Neural crest cell (in vitro differentiated cells): ENCODE measurements around the gene TBC1D8. TPM values are rescaled to one million over a fixed set of nuclear protein-coding genes. Genes with fewer than 3 reads are reported as not detected.
"Not testable (repeated sequence)": the region's sequence is repeated elsewhere in the genome, so short reads cannot be mapped to it uniquely, and the experiment has no call there.

Experiments used
- DNase-seq: peaks from one replicate; pipeline ENCODE4 v3.0.0; 2021; ENCODE audit warnings: low read depth, mixed read lengths, low spot score
- H3K27ac Mint-ChIP-seq: one replicate; pipeline ENCODE4 v1.8.0; 2021; ENCODE audit warnings: mild to moderate bottlenecking, mixed read lengths; ENCODE audit not compliant: unreplicated experiment
- H3K27me3 Mint-ChIP-seq: 2 replicates; pipeline ENCODE4 v1.8.0; 2021; ENCODE audit warnings: low read depth, mild to moderate bottlenecking, mixed read lengths
- H3K36me3 Mint-ChIP-seq: 2 replicates; pipeline ENCODE4 v1.8.0; 2021; ENCODE audit warnings: low read depth, mild to moderate bottlenecking, mixed read lengths
- H3K4me1 Mint-ChIP-seq: 2 replicates; pipeline ENCODE4 v1.8.0; 2021; ENCODE audit warnings: mixed read lengths
- H3K4me3 Mint-ChIP-seq: one replicate; pipeline ENCODE4 v1.8.0; 2021; ENCODE audit warnings: mild to moderate bottlenecking, mixed read lengths
- H3K9me3 Mint-ChIP-seq: 2 replicates; pipeline ENCODE4 v1.8.0; 2021; ENCODE audit warnings: mixed read lengths
- total RNA-seq: library from RNA; stranded (reverse); gene quantifications from 2 replicates; pipeline ENCODE4 v1.2.1, GENCODE V29; 2021
- TF ChIP-seq, protein P1 (sequence below): fragments of 200-600 bp; sonication (generic); conservative IDR thresholded peaks from 2 replicates; pipeline ENCODE4 v1.5.0; 2021; ENCODE audit warnings: antibody characterized with exemption, mild to moderate bottlenecking

The TBC1D8 gene
- total RNA-seq, 1 donor from 2014 or later, result 7.8 TPM

DNA sequence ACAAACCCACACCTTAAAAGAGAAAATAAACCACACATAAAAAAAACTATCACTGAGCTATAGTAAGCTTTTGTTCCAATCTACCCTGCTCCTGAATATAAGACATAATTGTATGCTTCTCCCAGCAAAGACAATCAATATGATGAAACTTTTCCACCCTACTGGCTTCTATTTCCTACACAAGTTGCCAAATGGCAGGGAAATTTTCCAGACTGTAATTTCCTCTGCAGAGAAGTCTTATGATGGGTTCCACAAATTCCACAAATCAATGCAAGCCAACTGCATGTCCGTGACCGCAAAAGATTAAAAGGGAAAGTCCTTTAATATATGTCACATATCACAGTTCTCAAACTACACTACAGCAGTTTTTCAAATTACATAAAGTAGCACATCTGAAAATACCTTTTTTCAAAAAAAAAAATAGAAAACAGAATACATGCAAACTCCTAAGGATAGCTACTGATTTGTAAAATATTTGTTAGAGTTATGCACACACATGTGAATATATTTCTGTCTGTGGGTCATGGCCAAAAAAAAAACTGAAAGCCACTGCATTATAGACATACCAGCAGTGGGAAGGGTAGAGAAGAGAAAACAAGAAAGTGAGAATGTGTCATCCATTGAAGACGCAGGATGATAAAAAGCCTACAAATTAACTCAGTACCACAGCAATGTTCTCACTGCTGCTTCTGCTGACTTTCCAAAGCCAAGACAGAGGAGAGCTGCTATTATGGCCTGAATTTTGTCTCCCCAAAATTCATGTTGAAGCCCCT lies 87.6 kb downstream of the TBC1D8 start:
- H3K27ac Mint-ChIP-seq, result no peak overlapping the region
- H3K9me3 Mint-ChIP-seq, result no peaks in the 10 kb centered on the region
- peaks cover 2% of the 10 kb centered on the region for H3K36me3 Mint-ChIP-seq
- no peak overlapping the region for H3K4me3 Mint-ChIP-seq
- DNase-seq, result no peak
- H3K4me1 Mint-ChIP-seq, result peaks cover 22% of the 10 kb centered on the region
- no peaks in the 10 kb centered on the region for H3K27me3 Mint-ChIP-seq
- TF ChIP-seq, protein P1, sequence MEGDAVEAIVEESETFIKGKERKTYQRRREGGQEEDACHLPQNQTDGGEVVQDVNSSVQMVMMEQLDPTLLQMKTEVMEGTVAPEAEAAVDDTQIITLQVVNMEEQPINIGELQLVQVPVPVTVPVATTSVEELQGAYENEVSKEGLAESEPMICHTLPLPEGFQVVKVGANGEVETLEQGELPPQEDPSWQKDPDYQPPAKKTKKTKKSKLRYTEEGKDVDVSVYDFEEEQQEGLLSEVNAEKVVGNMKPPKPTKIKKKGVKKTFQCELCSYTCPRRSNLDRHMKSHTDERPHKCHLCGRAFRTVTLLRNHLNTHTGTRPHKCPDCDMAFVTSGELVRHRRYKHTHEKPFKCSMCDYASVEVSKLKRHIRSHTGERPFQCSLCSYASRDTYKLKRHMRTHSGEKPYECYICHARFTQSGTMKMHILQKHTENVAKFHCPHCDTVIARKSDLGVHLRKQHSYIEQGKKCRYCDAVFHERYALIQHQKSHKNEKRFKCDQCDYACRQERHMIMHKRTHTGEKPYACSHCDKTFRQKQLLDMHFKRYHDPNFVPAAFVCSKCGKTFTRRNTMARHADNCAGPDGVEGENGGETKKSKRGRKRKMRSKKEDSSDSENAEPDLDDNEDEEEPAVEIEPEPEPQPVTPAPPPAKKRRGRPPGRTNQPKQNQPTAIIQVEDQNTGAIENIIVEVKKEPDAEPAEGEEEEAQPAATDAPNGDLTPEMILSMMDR, result no peak

DNA sequence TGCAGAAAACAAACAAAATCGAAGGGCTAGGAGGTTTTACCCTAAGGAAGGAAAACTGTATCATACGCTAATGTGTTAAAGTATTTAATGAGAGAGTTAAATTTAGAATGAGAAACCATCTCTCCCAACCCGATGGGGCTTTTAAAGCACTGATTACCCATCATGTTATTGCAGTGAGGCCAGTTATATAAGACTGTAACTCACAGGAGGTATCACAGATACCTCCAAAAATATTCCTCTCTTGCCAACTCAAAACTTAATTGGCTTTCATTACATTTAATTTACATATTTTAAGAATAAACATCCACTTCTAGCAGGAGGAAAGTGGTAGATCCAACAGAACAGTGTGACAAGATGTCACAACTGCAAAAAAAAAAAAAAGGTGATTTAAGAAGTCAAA lies 92.8 kb downstream of the TBC1D8 start:
- no peak for DNase-seq
- Mint-ChIP-seq H3K4me3 (no peak overlapping the region), H3K9me3 (no peaks in the 10 kb centered on the region), H3K36me3 (peaks cover 2% of the 10 kb centered on the region), H3K27ac (no peak overlapping the region), H3K4me1 (peaks cover 2% of the 10 kb centered on the region), H3K27me3 (no peaks in the 10 kb centered on the region)
- TF ChIP-seq, protein P1, result no peak

DNA sequence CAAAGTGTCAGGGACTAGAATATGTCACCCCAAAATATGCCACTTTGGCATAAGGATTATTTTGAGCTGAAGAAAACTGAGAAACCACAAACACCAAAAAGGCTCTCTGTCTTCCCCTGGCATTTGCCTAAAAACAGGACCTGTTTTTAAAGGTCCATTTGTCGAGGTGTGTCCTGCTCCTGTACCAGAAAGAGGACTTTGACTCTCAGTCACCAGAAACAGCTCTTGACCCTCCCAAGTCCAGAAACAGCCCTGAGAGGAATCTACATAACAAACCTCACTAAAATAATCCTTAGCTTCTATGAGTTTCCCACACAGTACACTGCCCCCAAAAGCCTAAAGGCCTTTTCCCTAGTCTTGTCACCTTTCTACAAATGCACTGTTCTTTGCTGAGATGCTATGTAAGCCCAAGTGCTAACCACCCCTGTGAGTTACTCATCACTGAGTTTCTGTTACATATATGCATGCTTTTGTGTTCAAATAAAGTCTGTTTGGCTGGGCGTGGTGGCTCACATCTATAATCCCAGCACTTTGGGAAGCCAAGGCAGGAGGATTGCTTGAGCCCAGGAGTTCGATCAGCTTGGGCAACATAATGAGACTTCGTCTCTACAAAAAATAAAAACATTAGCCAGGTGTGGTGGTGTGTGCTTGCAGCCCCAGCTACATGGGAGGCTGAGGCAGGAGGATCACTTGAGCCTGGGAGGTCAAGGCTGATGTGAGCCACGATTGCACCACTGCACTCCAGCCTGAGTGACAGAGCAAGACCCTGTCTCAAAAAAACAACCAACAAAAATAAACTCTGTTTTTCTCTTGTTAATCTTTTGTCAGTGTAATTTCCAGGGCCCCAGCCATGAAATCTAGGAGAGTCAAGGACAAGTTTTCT lies 93.9 kb downstream of the TBC1D8 start:
- H3K4me1 Mint-ChIP-seq, result no peaks in the 10 kb centered on the region
- H3K27ac Mint-ChIP-seq, result no peak overlapping the region
- H3K4me3 Mint-ChIP-seq, result no peak overlapping the region
- peaks cover 2% of the 10 kb centered on the region for H3K36me3 Mint-ChIP-seq
- TF ChIP-seq, protein P1, result no peak
- no peaks in the 10 kb centered on the region for H3K9me3 Mint-ChIP-seq
- no peak for DNase-seq
- H3K27me3 Mint-ChIP-seq, result no peaks in the 10 kb centered on the region

DNA sequence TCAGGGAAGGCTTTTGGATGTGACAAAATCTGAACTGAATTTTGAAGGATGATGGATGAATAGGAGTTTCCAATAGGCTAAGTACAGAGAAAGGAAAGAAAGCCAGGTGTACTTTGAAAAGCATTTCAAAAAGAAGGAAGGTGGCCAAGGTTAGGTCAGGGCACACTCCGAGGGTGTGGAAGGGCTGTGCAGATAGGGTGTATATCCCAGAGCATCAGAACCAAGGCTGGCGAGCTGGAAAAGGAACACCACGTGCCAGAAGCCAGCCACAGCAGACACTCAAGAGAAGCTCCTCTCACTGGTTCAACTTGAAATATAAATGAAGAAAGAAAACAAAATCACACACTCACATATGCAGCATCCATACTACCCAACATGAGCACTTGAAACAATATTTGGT lies 98.1 kb downstream of the TBC1D8 start:
- H3K27me3 Mint-ChIP-seq, result no peaks in the 10 kb centered on the region
- H3K4me1 Mint-ChIP-seq, result no peaks in the 10 kb centered on the region
- no peak overlapping the region for H3K4me3 Mint-ChIP-seq
- no peak overlapping the region for H3K27ac Mint-ChIP-seq
- no peak for DNase-seq
- H3K9me3 Mint-ChIP-seq, result no peaks in the 10 kb centered on the region
- TF ChIP-seq, protein P1, result no peak
- peaks cover 13% of the 10 kb centered on the region for H3K36me3 Mint-ChIP-seq

DNA sequence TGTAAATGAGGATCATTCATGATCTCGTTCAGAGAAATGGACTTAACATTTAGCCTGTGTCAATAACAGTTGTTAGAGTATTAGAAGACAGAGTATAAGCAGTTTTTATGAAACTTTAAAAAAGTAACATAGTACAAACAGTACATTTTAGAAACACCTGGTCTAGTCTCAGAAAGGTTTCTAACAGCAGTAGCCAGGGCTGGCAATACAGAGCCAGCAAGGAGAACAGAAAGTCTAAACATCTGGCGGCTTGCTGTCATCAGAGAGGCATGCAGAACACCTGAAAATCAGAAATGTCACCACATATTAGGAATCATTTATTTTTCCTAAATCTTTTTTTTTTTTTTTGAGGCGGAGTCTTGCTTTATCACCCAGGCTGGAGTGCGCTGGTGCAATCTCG lies 99.0 kb downstream of the TBC1D8 start:
- TF ChIP-seq, protein P1, result no peak
- DNase-seq, result no peak
- H3K27me3 Mint-ChIP-seq, result no peaks in the 10 kb centered on the region
- no peak overlapping the region for H3K27ac Mint-ChIP-seq
- peaks cover 13% of the 10 kb centered on the region for H3K36me3 Mint-ChIP-seq
- no peak overlapping the region for H3K4me3 Mint-ChIP-seq
- H3K9me3 Mint-ChIP-seq, result no peaks in the 10 kb centered on the region
- no peaks in the 10 kb centered on the region for H3K4me1 Mint-ChIP-seq

DNA sequence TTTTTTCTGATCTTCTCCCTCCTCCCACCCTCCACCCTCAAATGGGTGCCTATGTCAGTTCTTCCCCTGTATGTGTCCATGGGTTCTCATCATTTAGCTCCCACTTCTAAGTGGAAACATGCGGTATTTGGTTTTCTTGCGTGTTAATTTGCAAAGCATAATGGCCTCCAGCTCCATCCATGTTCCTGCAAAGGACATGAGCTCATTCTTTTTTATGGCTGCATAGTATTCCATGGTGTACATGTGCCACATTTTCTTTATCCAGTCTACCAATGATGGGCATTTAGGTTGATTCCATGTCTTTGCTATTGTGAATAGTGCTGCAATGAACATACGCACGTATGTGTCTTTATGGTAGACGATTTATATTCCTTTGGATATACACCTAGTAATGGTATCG lies 100.3 kb downstream of the TBC1D8 start:
- not testable (repeated sequence) for DNase-seq, H3K4me1 Mint-ChIP-seq, H3K4me3 Mint-ChIP-seq, H3K27ac Mint-ChIP-seq, H3K27me3 Mint-ChIP-seq, H3K9me3 Mint-ChIP-seq
- H3K36me3 Mint-ChIP-seq, result peaks cover 13% of the 10 kb centered on the region
